K562 (cell line): Measurements from ENCODE around the gene RPS6KA4. TPM values are rescaled to one million over a fixed set of nuclear protein-coding genes. Genes with fewer than 3 reads are reported as not detected.
A peak's percentile ranks its signal among the peaks of the same experiment; 100 is the strongest.

Experiments used
- ATAC-seq: fragments of 200-7000 bp; cut with Tn5 transposase; 3 replicates; pipeline ENCODE4 v1.9.1; 2020; ENCODE audit warnings: moderate library complexity
- BruUV-seq: library from RNA; stranded (reverse); fragments of 400-500 nt; replicated peaks from 2 replicates; lab custom pipeline; 2021; lab: Mats Ljungman, UMichigan
- CTCF ChIA-PET: fragments of 300-600 bp; formaldehyde crosslinking; extraction: SDS; loops from one replicate; lab custom pipeline; 2021; ENCODE audit warnings: low intra/inter-chr PET ratio; lab: Yijun Ruan, JAX
- POLR2A ChIA-PET: fragments of 300-600, 350-650 bp; sonication (Branson Sonifier 250); formaldehyde crosslinking; extraction: SDS; loops from one replicate; lab custom pipeline; 2021; ENCODE audit warnings: antibody characterized with exemption, inconsistent platforms; lab: Yijun Ruan, JAX
- DNase-seq, 4 experiments: peaks; one replicate each; pipeline versions ENCODE4 v3.0.0 to v3.0.0-alpha.2; 2011 to 2018; ENCODE audit warnings: low spot score in 3 of 4, mixed read lengths in 3 of 4; ENCODE audit errors: extremely low read depth in 1 of 4
- FAIRE-seq: peaks from 2 replicates; lab custom pipeline; 2011; peaks lifted over from hg19 to GRCh38; lab: Jason Lieb, UNC
- H2AFZ ChIP-seq: 2 replicates; pipeline ENCODE4 v1.6.0; 2011; ENCODE audit warnings: low read depth, low read length, control low read depth, inconsistent platforms
- H3K27ac ChIP-seq: fragments of 200-600 bp; 3 replicates; pipeline ENCODE4 v1.8.0; 2011; ENCODE audit warnings: low read depth, mild to moderate bottlenecking, control low read depth, inconsistent platforms, low read length, moderate library complexity, mixed read lengths; ENCODE audit errors: extremely low read depth
- H3K27me3 ChIP-seq, 2 experiments: fragments of 300-600 bp in 1 of 2; 2 replicates in 1 of 2; 3 replicates in 1 of 2; pipeline versions ENCODE4 v1.6.0 to v1.8.0; 2011; ENCODE audit warnings: inconsistent platforms in 2 of 2, low read length in 2 of 2, mild to moderate bottlenecking in 1 of 2, mixed read lengths in 1 of 2, moderate library complexity in 1 of 2; ENCODE audit not compliant: control insufficient read depth in 2 of 2, insufficient read depth in 2 of 2
- H3K36me3 ChIP-seq: fragments of 300-600 bp; 3 replicates; pipeline ENCODE4 v1.8.0; 2011; ENCODE audit warnings: mild to moderate bottlenecking, low read length, inconsistent platforms; ENCODE audit not compliant: control insufficient read depth, insufficient read depth
- H3K4me1 ChIP-seq, 2 experiments: fragments of 200-600 bp in 1 of 2; replicated peaks in 1 of 2; 2 replicates in 1 of 2; 3 replicates in 1 of 2; pipeline versions ENCODE4 v1.5.1 to v1.8.0; 2011; ENCODE audit warnings: inconsistent platforms in 2 of 2, low read length in 2 of 2, mild to moderate bottlenecking in 1 of 2, mixed read lengths in 1 of 2, moderate library complexity in 1 of 2; ENCODE audit not compliant: control insufficient read depth in 2 of 2, insufficient read depth in 2 of 2
- H3K4me2 ChIP-seq: 2 replicates; pipeline ENCODE4 v1.6.1; 2011; ENCODE audit warnings: low read length, control low read depth, inconsistent platforms, mixed read lengths; ENCODE audit not compliant: insufficient read depth
- H3K4me3 ChIP-seq: fragments of 200-600 bp; sonication (generic), shearing (Covaris generic); 2 replicates; pipeline ENCODE4 v1.5.1; 2016; ENCODE audit warnings: control low read depth, inconsistent platforms
- H3K79me2 ChIP-seq: fragments of 200-600 bp; 3 replicates; pipeline ENCODE4 v1.8.0; 2011; ENCODE audit warnings: low read length, inconsistent platforms; ENCODE audit not compliant: control insufficient read depth, insufficient read depth
- H3K9ac ChIP-seq, 2 experiments: 2 replicates each; pipeline versions ENCODE4 v1.6.0 to v1.6.1; 2011; ENCODE audit warnings: low read depth in 2 of 2, low read length in 2 of 2, control low read depth in 1 of 2, inconsistent platforms in 1 of 2, mild to moderate bottlenecking in 1 of 2, mixed read lengths in 1 of 2; ENCODE audit not compliant: insufficient read depth in 1 of 2
- H3K9me1 ChIP-seq: one replicate; pipeline ENCODE4 v1.6.0; 2011; ENCODE audit warnings: inconsistent platforms, mild to moderate bottlenecking, low read length, moderate library complexity; ENCODE audit not compliant: control insufficient read depth, insufficient read depth
- H3K9me3 ChIP-seq: replicated peaks from 2 replicates; pipeline ENCODE4 v1.5.1; 2011; ENCODE audit warnings: low read depth, low read length, inconsistent platforms; ENCODE audit not compliant: control insufficient read depth, insufficient read depth
- H4K20me1 ChIP-seq: replicated peaks from 2 replicates; pipeline ENCODE4 v1.6.1; 2011; ENCODE audit warnings: low read length, inconsistent platforms, mixed read lengths; ENCODE audit not compliant: control insufficient read depth, insufficient read depth
- ARID3B ChIP-seq: fragments of 250-450 bp; sonication (Bioruptor Pico); IDR thresholded peaks from 2 replicates; pipeline ENCODE4 v1.4.0; 2020; ENCODE audit warnings: borderline replicate concordance
- CTBP1 ChIP-seq: fragments of 450-650 bp; IDR thresholded peaks from 2 replicates; pipeline ENCODE4 v1.6.1; 2016; ENCODE audit warnings: borderline replicate concordance
- CTCFL ChIP-seq: IDR thresholded peaks from 2 replicates; pipeline ENCODE4 v1.6.1; 2011; ENCODE audit warnings: borderline replicate concordance, low read depth, mild to moderate bottlenecking, moderate library complexity, low read length; ENCODE audit not compliant: insufficient read depth, poor library complexity, severe bottlenecking
- EP400 ChIP-seq: fragments of 450-650 bp; IDR thresholded peaks from 2 replicates; pipeline ENCODE4 v1.6.1; 2017; ENCODE audit warnings: antibody characterized with exemption, mild to moderate bottlenecking, moderate library complexity
- HMGN3 ChIP-seq: IDR thresholded peaks from 2 replicates; pipeline ENCODE4 v1.6.1; 2011; ENCODE audit warnings: borderline replicate concordance, low read depth, mild to moderate bottlenecking, mixed read lengths, low read length; ENCODE audit not compliant: insufficient read length; ENCODE audit errors: extremely low read depth
- HOXB6 ChIP-seq: fragments of 250-450 bp; sonication (Bioruptor Pico); IDR thresholded peaks from 2 replicates; pipeline ENCODE4 v1.5.1; 2022; ENCODE audit warnings: mild to moderate bottlenecking, borderline replicate concordance
- PHF21A ChIP-seq: fragments of 450-650 bp; IDR thresholded peaks from 2 replicates; pipeline ENCODE4 v1.6.1; 2017; ENCODE audit warnings: low read depth, borderline replicate concordance
- PKNOX1 ChIP-seq: fragments of 450-650 bp; IDR thresholded peaks from 2 replicates; pipeline ENCODE4 v1.6.1; 2016
- POLR2G ChIP-seq: fragments of 200-400 bp; formaldehyde crosslinking; IDR thresholded peaks from 2 replicates; pipeline ENCODE4 v1.6.1; 2017; ENCODE audit warnings: low read depth, mild to moderate bottlenecking, antibody characterized with exemption, low read length, moderate library complexity
- RBFOX2 ChIP-seq: fragments of 200-400 bp; formaldehyde crosslinking; IDR thresholded peaks from 2 replicates; pipeline ENCODE4 v1.6.1; 2017; ENCODE audit warnings: low read depth, mild to moderate bottlenecking, low read length, moderate library complexity
- TFAP4 ChIP-seq: sonication (generic); formaldehyde crosslinking; IDR thresholded peaks from 2 replicates; pipeline ENCODE4 v1.8.0; 2022; ENCODE audit warnings: missing genetic modification reagents, mild to moderate bottlenecking, moderate library complexity, borderline replicate concordance
- WGBS: fragments of 100-300 bp; shearing (Covaris generic); methylation state at CpG from one replicate; pipeline ENCODE4 v1.1.6; 2016; ENCODE audit warnings: low coverage, mixed read lengths; ENCODE audit not compliant: insufficient coverage; ENCODE audit errors: missing lambda C conversion rate; 5-methylcytosine and 5-hydroxymethylcytosine counted together
- in situ Hi-C: fragments of 300-500 bp; cut with MboI; formaldehyde crosslinking; loops from 4 replicates; pipeline ENCODE4 v1.15.0; 2018; ENCODE audit warnings: inconsistent platforms, mixed read lengths
- intact Hi-C: fragments of 100-400 bp; cut with micrococcal nuclease; formaldehyde crosslinking; loops from 2 replicates; pipeline ENCODE4 v1.14.2; 2022
- polyA plus RNA-seq, 8 experiments: library from polyadenylated mRNA; depleted of rRNA in 4 of 8; stranded (reverse) in 5 of 8; unstranded in 3 of 8; fragments of >200 nt; fragmentation: Nextera tagmentation in 2 of 8; fragmentation: Illumina TruSeq in 1 of 8; extraction: Ambion mirVana in 2 of 8; extraction: Trizol in 1 of 8; gene quantifications; 2 replicates each; pipeline versions ENCODE4 v1.2.1 to v1.2.3, GENCODE V29; 2011 to 2014; ENCODE audit warnings: inconsistent platforms in 1 of 8, missing spikeins in 1 of 8
- total RNA-seq, 7 experiments: library from RNA; depleted of rRNA in 6 of 7; stranded (reverse); fragments of >200 nt in 6 of 7; fragmentation: Illumina TruSeq in 2 of 7; extraction: Trizol in 2 of 7; gene quantifications; 2 replicates each; pipeline versions ENCODE4 v1.2.1 to v1.2.3, GENCODE V29; 2011 to 2021; ENCODE audit warnings: low replicate concordance in 1 of 7

The RPS6KA4 gene
- total and polyA plus RNA-seq, 9 of the 15 experiments (the other 6 are each of a cell fraction or from before 2014, with no cell fraction given) = 0.15 to 23.8 (median 9.8) TPM

- peak; percentile 30 for TF ChIP-seq HMGN3
- 0 out of 2 replicates have a peak, but pooled peaks have one; percentile 6 for TF ChIP-seq TFAP4 (CRISPR knock-in tag)
- TF ChIP-seq, all 486 proteins: peak for 4
Observed at GRCh38 chr11:64313491-64314145, 45.3 kb upstream of the RPS6KA4 start (continued).

- CTCF ChIA-PET = no interaction called here
- peak in 1 of 4 experiments; percentile 45 for DNase-seq
- Histone ChIP-seq H3K4me3 (no peak overlapping the region), H3K9ac (peak overlapping the region in 1 of 2 experiments; percentile 32; a peak in 1 of 4 replicates), H3K4me2 (no peak overlapping the region; the same call in 1 of the 2 replicates), H2AFZ (no peak overlapping the region), H3K79me2 (peaks cover 51% of the 10 kb centered on the region), H3K9me3 (no peaks in the 10 kb centered on the region), H3K9me1 (no peaks in the 10 kb centered on the region), H4K20me1 (no peaks in the 10 kb centered on the region; the same call in 1 of the 2 replicates), H3K36me3 (peaks cover 60% of the 10 kb centered on the region), H3K4me1 (peaks cover 4 to 60% of the 10 kb centered on the region in 2 experiments; a peak in 4 of 5 replicates), H3K27ac (no peak overlapping the region), H3K27me3 (no peaks in the 10 kb centered on the region)
- 67% methylated on average over 9 of the region's 19 CpGs for WGBS
- peak; percentile 15 for FAIRE-seq
- no peak for ATAC-seq
- intact Hi-C loops (no loop called here), in situ Hi-C loops (no loop called here)
- no TSS peak for BruUV-seq
- POLR2A ChIA-PET = interaction anchor here (0.5 to 1.0 kb wide), 5 partner anchors 9 to 263 kb away, joined by 3 to 4 read pairs (median 3); no protein-coding TSS in a partner anchor
- no peak for TF ChIP-seq EP400
- TF ChIP-seq PHF21A = no peak
- TF ChIP-seq CTCFL = peak; percentile 88
- TF ChIP-seq HOXB6 (CRISPR knock-in tag) = no peak
- TF ChIP-seq PKNOX1 = 0 out of 2 replicates have a peak, but pooled peaks have one; percentile 6
- TF ChIP-seq POLR2G = peak; percentile 45
- peak; percentile 23; the same call in 1 of the 2 replicates for TF ChIP-seq CTBP1
- TF ChIP-seq ARID3B (CRISPR knock-in tag) = no peak
- peak; percentile 41; the same call in 1 of the 2 replicates for TF ChIP-seq RBFOX2
Observed at GRCh38 chr11:64314146-64314804, 44.7 kb upstream of the RPS6KA4 start.
